ENCODE data around the gene C4BPB. TPM values are rescaled to one million over a fixed set of nuclear protein-coding genes. Genes with fewer than 3 reads are reported as not detected.

The C4BPB gene
- total and polyA plus RNA-seq, 2 donors (not counting 1 experiment from before 2014, with no cell fraction given) = not detected

- Histone ChIP-seq H3K9ac (ENCODE audit: insufficient read depth, low read length) (no peak overlapping the region), H3K27me3 (ENCODE audit: control insufficient read depth, insufficient read depth, low read length) (no peaks in the 10 kb centered on the region), H3K27ac (ENCODE audit: insufficient read depth, low read length) (no peak overlapping the region), H3K79me2 (ENCODE audit: control insufficient read depth, insufficient read depth, low read length) (no peaks in the 10 kb centered on the region), H3K4me3 (replicated peaks in 1 of 4; ENCODE audit: control extremely low read depth in 1 of 4, insufficient read depth in 1 of 4, low read depth in 3 of 4, low read length in 4 of 4) (no peak overlapping the region), H3K4me2 (ENCODE audit: extremely low read depth, insufficient read depth, low read length) (no peak overlapping the region), H3K4me1 (ENCODE audit: control insufficient read depth, extremely low read depth, insufficient read depth, low read length) (no peaks in the 10 kb centered on the region), H4K20me1 (ENCODE audit: control insufficient read depth, extremely low read depth, insufficient read depth, low read length) (no peaks in the 10 kb centered on the region), H2AFZ (ENCODE audit: low read length) (no peak overlapping the region), H3K36me3 (ENCODE audit: control insufficient read depth, insufficient read depth, low read length) (no peaks in the 10 kb centered on the region), H3K9me3 (ENCODE audit: control insufficient read depth, insufficient read depth, low read depth, low read length) (no peaks in the 10 kb centered on the region)
- TF ChIP-seq CTCF (conservative IDR thresholded peaks at IDR 0.05 in 1 of 2, IDR thresholded peaks at IDR 0.05 in 1 of 2; ENCODE audit: low read depth in 1 of 2, low read length in 2 of 2) (no peak), EZH2 (IDR thresholded peaks at IDR 0.05; ENCODE audit: low read length, missing control alignments) (no peak)
- DNase-seq (ENCODE audit: low read depth in 2 of 2) = no peak
These were observed 21.0 kb upstream of the C4BPB start for GRCh38 chr1:207067665-207068064.

- no peaks in the 10 kb centered on the region for H3K9me3 ChIP-seq (ENCODE audit: control insufficient read depth, insufficient read depth, low read depth, low read length)
- no peak overlapping the region for H3K27ac ChIP-seq (ENCODE audit: insufficient read depth, low read length)
- H3K4me2 ChIP-seq (ENCODE audit: extremely low read depth, insufficient read depth, low read length) = no peak overlapping the region
- no peaks in the 10 kb centered on the region for H3K79me2 ChIP-seq (ENCODE audit: control insufficient read depth, insufficient read depth, low read length)
- no peaks in the 10 kb centered on the region for H4K20me1 ChIP-seq (ENCODE audit: control insufficient read depth, extremely low read depth, insufficient read depth, low read length)
- no peak for TF ChIP-seq EZH2 (IDR thresholded peaks at IDR 0.05; ENCODE audit: low read length, missing control alignments)
- TF ChIP-seq CTCF (conservative IDR thresholded peaks at IDR 0.05 in 1 of 2, IDR thresholded peaks at IDR 0.05 in 1 of 2; ENCODE audit: low read depth in 1 of 2, low read length in 2 of 2) = no peak
- no peaks in the 10 kb centered on the region for H3K27me3 ChIP-seq (ENCODE audit: control insufficient read depth, insufficient read depth, low read length)
- H3K9ac ChIP-seq (ENCODE audit: insufficient read depth, low read length) = no peak overlapping the region
- no peak overlapping the region for H2AFZ ChIP-seq (ENCODE audit: low read length)
- H3K4me1 ChIP-seq (ENCODE audit: control insufficient read depth, extremely low read depth, insufficient read depth, low read length) = no peaks in the 10 kb centered on the region
- no peaks in the 10 kb centered on the region for H3K36me3 ChIP-seq (ENCODE audit: control insufficient read depth, insufficient read depth, low read length)
- H3K4me3 ChIP-seq (replicated peaks in 1 of 4; ENCODE audit: control extremely low read depth in 1 of 4, insufficient read depth in 1 of 4, low read depth in 3 of 4, low read length in 4 of 4) = no peak overlapping the region
- DNase-seq (ENCODE audit: low read depth in 2 of 2) = no peak
These were observed 19.6 kb upstream of the C4BPB start for GRCh38 chr1:207069061-207069460.

- Histone ChIP-seq H3K9ac (ENCODE audit: insufficient read depth, low read length) (no peak overlapping the region), H3K27ac (ENCODE audit: insufficient read depth, low read length) (no peak overlapping the region), H3K79me2 (ENCODE audit: control insufficient read depth, insufficient read depth, low read length) (no peaks in the 10 kb centered on the region), H3K36me3 (ENCODE audit: control insufficient read depth, insufficient read depth, low read length) (no peaks in the 10 kb centered on the region), H3K9me3 (ENCODE audit: control insufficient read depth, insufficient read depth, low read depth, low read length) (no peaks in the 10 kb centered on the region), H2AFZ (ENCODE audit: low read length) (no peak overlapping the region), H3K27me3 (ENCODE audit: control insufficient read depth, insufficient read depth, low read length) (no peaks in the 10 kb centered on the region), H3K4me3 (replicated peaks in 1 of 4; ENCODE audit: control extremely low read depth in 1 of 4, insufficient read depth in 1 of 4, low read depth in 3 of 4, low read length in 4 of 4) (no peak overlapping the region), H3K4me1 (ENCODE audit: control insufficient read depth, extremely low read depth, insufficient read depth, low read length) (no peaks in the 10 kb centered on the region), H3K4me2 (ENCODE audit: extremely low read depth, insufficient read depth, low read length) (no peak overlapping the region), H4K20me1 (ENCODE audit: control insufficient read depth, extremely low read depth, insufficient read depth, low read length) (no peaks in the 10 kb centered on the region)
- no peak for DNase-seq (ENCODE audit: low read depth in 2 of 2)
- no peak for TF ChIP-seq EZH2 (IDR thresholded peaks at IDR 0.05; ENCODE audit: low read length, missing control alignments)
- no peak for TF ChIP-seq CTCF (conservative IDR thresholded peaks at IDR 0.05 in 1 of 2, IDR thresholded peaks at IDR 0.05 in 1 of 2; ENCODE audit: low read depth in 1 of 2, low read length in 2 of 2)
These were observed 18.7 kb upstream of the C4BPB start for GRCh38 chr1:207069858-207070506.
